WTC11 (cell line): ENCODE results near the gene VANGL2. TPM values are rescaled to one million over a fixed set of nuclear protein-coding genes. Genes with fewer than 3 reads are reported as not detected.

Experiments
- ATAC-seq: fragments of 200-7000 bp; cut with Tn5 transposase; 2 replicates; pipeline ENCODE4 v1.10.0; 2021; ENCODE audit warnings: mild to moderate bottlenecking, moderate library complexity
- CTCF ChIA-PET: fragments of 300-600 bp; sonication (Branson Sonifier 250); formaldehyde crosslinking; loops from one replicate; lab custom pipeline; 2021; ENCODE audit warnings: antibody characterized with exemption; lab: Charles Lee
- POLR2A ChIA-PET: fragments of 350-600 bp; sonication (Branson Sonifier 250); formaldehyde crosslinking; loops from one replicate; lab custom pipeline; 2021; ENCODE audit warnings: antibody characterized with exemption; lab: Charles Lee
- DNase-seq: peaks from one replicate; pipeline ENCODE4 v3.0.0; 2021; ENCODE audit warnings: low spot score
- H3K27ac Mint-ChIP-seq: 2 replicates; pipeline ENCODE4 v1.8.0; 2021; ENCODE audit warnings: mixed read lengths
- H3K27me3 Mint-ChIP-seq: 2 replicates; pipeline ENCODE4 v1.8.0; 2021; ENCODE audit warnings: low read depth, mild to moderate bottlenecking, moderate library complexity, mixed read lengths
- H3K36me3 Mint-ChIP-seq: 2 replicates; pipeline ENCODE4 v1.8.0; 2021; ENCODE audit warnings: mixed read lengths
- H3K4me1 Mint-ChIP-seq: 2 replicates; pipeline ENCODE4 v1.8.0; 2022; ENCODE audit warnings: mixed read lengths
- H3K4me3 Mint-ChIP-seq: 2 replicates; pipeline ENCODE4 v1.8.0; 2021; ENCODE audit warnings: mild to moderate bottlenecking, moderate library complexity, mixed read lengths
- H3K9me3 Mint-ChIP-seq: 2 replicates; pipeline ENCODE4 v1.8.0; 2021; ENCODE audit warnings: mixed read lengths
- CTCF ChIP-seq: fragments of 200-600 bp; IDR thresholded peaks from 2 replicates; pipeline ENCODE4 v1.8.0; 2022; ENCODE audit warnings: antibody characterized with exemption
- E2F4 ChIP-seq: sonication (generic); formaldehyde crosslinking; IDR thresholded peaks from 2 replicates; pipeline ENCODE4 v1.8.1; 2022; ENCODE audit warnings: low read depth, mild to moderate bottlenecking, moderate library complexity, missing genetic modification reagents, borderline replicate concordance
- GRHL2 ChIP-seq: fragments of 250-450 bp; sonication (Bioruptor Pico); IDR thresholded peaks from 2 replicates; pipeline ENCODE4 v1.8.0; 2022; ENCODE audit warnings: mild to moderate bottlenecking, moderate library complexity; ENCODE audit not compliant: insufficient replicate concordance, severe bottlenecking
- HMGA2 ChIP-seq: fragments of 250-450 bp; sonication (Bioruptor Pico); IDR thresholded peaks from 2 replicates; pipeline ENCODE4 v1.4.0; 2021; ENCODE audit warnings: mild to moderate bottlenecking, moderate library complexity
- HMGXB4 ChIP-seq: sonication (generic); formaldehyde crosslinking; IDR thresholded peaks from 2 replicates; pipeline ENCODE4 v1.8.1; 2023; ENCODE audit warnings: mild to moderate bottlenecking, moderate library complexity, missing genetic modification reagents
- IRF2 ChIP-seq: sonication (generic); formaldehyde crosslinking; IDR thresholded peaks from 2 replicates; pipeline ENCODE4 v1.8.0; 2022; ENCODE audit warnings: low read depth, missing genetic modification reagents, borderline replicate concordance
- JUN ChIP-seq: sonication (generic); formaldehyde crosslinking; IDR thresholded peaks from 2 replicates; pipeline ENCODE4 v1.8.0; 2023; ENCODE audit warnings: mild to moderate bottlenecking, missing genetic modification reagents
- KAT7 ChIP-seq: sonication (generic); formaldehyde crosslinking; IDR thresholded peaks from 2 replicates; pipeline ENCODE4 v1.8.1; 2023; ENCODE audit warnings: missing genetic modification reagents, mild to moderate bottlenecking, borderline replicate concordance
- MAX ChIP-seq: sonication (generic); formaldehyde crosslinking; IDR thresholded peaks from 2 replicates; pipeline ENCODE4 v1.8.0; 2022; ENCODE audit warnings: mild to moderate bottlenecking, missing genetic modification reagents
- MXD4 ChIP-seq: fragments of 250-450 bp; sonication (Bioruptor Pico); IDR thresholded peaks from 2 replicates; pipeline ENCODE4 v1.8.0; 2021; ENCODE audit warnings: mild to moderate bottlenecking, moderate library complexity, borderline replicate concordance
- NR3C1 ChIP-seq: sonication (generic); formaldehyde crosslinking; conservative IDR thresholded peaks from 2 replicates; pipeline ENCODE4 v1.8.1; 2023; ENCODE audit warnings: low read depth, mild to moderate bottlenecking, missing genetic modification reagents
- OVOL2 ChIP-seq: fragments of 250-450 bp; sonication (Bioruptor Pico); IDR thresholded peaks from 2 replicates; pipeline ENCODE4 v1.9.0; 2021; ENCODE audit warnings: mild to moderate bottlenecking, borderline replicate concordance
- SOX15 ChIP-seq: fragments of 250-450 bp; sonication (Bioruptor Pico); IDR thresholded peaks from 2 replicates; pipeline ENCODE4 v1.9.0; 2021; ENCODE audit warnings: mild to moderate bottlenecking
- ZNF423 ChIP-seq: fragments of 250-450 bp; sonication (Bioruptor Pico); IDR thresholded peaks from 2 replicates; pipeline ENCODE4 v2.1.2; 2022; ENCODE audit warnings: mild to moderate bottlenecking, moderate library complexity
- total RNA-seq: library from RNA; stranded (reverse); gene quantifications from 3 replicates; pipeline ENCODE4 v1.2.3, GENCODE V29; 2021
- TF ChIP-seq, protein P1 (sequence below): sonication (generic); formaldehyde crosslinking; IDR thresholded peaks from 2 replicates; pipeline ENCODE4 v1.8.1; 2023; ENCODE audit warnings: mild to moderate bottlenecking, missing genetic modification reagents
- TF ChIP-seq, protein P2 (sequence below): sonication (generic); formaldehyde crosslinking; IDR thresholded peaks from 2 replicates; pipeline ENCODE4 v1.8.0; 2022; ENCODE audit warnings: mild to moderate bottlenecking, missing genetic modification reagents

The VANGL2 gene
- total RNA-seq, 1 experiment from 2014 or later = 68.0 TPM

GRCh38 chr1:160459687-160460086 is 59.3 kb downstream of the VANGL2 start:
- POLR2A ChIA-PET = no interaction called here
- DNase-seq (no peak), ATAC-seq (no peak)
- Mint-ChIP-seq H3K27ac (no peak overlapping the region), H3K4me3 (no peak overlapping the region), H3K9me3 (no peaks in the 10 kb centered on the region), H3K36me3 (no peaks in the 10 kb centered on the region), H3K4me1 (peaks cover 24% of the 10 kb centered on the region), H3K27me3 (0 out of 2 replicates have a peak, but pooled peaks cover 2% of the 10 kb centered on the region)
- no peak for TF ChIP-seq JUN (CRISPR knock-in tag)
- TF ChIP-seq, protein P1, sequence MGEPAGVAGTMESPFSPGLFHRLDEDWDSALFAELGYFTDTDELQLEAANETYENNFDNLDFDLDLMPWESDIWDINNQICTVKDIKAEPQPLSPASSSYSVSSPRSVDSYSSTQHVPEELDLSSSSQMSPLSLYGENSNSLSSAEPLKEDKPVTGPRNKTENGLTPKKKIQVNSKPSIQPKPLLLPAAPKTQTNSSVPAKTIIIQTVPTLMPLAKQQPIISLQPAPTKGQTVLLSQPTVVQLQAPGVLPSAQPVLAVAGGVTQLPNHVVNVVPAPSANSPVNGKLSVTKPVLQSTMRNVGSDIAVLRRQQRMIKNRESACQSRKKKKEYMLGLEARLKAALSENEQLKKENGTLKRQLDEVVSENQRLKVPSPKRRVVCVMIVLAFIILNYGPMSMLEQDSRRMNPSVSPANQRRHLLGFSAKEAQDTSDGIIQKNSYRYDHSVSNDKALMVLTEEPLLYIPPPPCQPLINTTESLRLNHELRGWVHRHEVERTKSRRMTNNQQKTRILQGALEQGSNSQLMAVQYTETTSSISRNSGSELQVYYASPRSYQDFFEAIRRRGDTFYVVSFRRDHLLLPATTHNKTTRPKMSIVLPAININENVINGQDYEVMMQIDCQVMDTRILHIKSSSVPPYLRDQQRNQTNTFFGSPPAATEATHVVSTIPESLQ = no peak
- no peak for TF ChIP-seq NR3C1 (CRISPR knock-in tag)
- no peak for TF ChIP-seq HMGXB4 (CRISPR knock-in tag)
- TF ChIP-seq ZNF423 = no peak
- TF ChIP-seq CTCF = no peak
- TF ChIP-seq HMGA2 (CRISPR knock-in tag) = no peak
- no peak for TF ChIP-seq KAT7 (CRISPR knock-in tag)
- CTCF ChIA-PET = interaction anchor here (1.4 kb wide), 1 partner anchor 11 kb away, joined by 3 read pairs; no protein-coding TSS in a partner anchor

DNA sequence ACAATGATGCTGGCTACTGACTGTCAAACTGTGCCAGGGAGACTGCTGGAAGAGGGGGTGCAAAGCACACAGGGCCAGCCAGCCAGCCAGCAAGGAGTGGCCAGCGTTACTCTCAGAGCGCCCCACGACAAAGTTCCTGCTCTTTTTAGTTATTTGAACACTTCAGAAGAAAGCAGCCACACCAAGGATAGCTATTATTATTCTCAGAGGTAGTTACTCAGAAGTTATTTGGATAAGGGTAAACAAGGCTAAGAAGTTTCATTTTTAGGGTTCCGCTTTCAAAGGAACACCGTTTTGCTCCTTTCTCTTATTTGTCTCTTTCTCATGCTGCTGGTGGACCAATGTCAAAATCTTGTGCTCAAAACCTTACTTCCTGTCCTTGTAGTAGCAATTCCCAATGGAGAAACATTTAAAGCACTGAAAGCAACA is 59.9 kb downstream of the VANGL2 start:
- no peak overlapping the region for H3K27ac Mint-ChIP-seq
- no peaks in the 10 kb centered on the region for H3K36me3 Mint-ChIP-seq
- CTCF ChIA-PET = interaction anchor here (1.4 kb wide), 1 partner anchor 10 kb away, joined by 3 read pairs; no protein-coding TSS in a partner anchor
- H3K4me1 Mint-ChIP-seq = peaks cover 24% of the 10 kb centered on the region
- TF ChIP-seq E2F4 = no peak
- no peak for TF ChIP-seq IRF2 (CRISPR knock-in tag)
- TF ChIP-seq, protein P2, sequence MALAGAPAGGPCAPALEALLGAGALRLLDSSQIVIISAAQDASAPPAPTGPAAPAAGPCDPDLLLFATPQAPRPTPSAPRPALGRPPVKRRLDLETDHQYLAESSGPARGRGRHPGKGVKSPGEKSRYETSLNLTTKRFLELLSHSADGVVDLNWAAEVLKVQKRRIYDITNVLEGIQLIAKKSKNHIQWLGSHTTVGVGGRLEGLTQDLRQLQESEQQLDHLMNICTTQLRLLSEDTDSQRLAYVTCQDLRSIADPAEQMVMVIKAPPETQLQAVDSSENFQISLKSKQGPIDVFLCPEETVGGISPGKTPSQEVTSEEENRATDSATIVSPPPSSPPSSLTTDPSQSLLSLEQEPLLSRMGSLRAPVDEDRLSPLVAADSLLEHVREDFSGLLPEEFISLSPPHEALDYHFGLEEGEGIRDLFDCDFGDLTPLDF (CRISPR knock-in tag) = no peak
- TF ChIP-seq HMGA2 (CRISPR knock-in tag) = no peak
- no peak for TF ChIP-seq SOX15 (CRISPR knock-in tag)
- TF ChIP-seq GRHL2 (CRISPR knock-in tag) = no peak
- TF ChIP-seq OVOL2 (CRISPR knock-in tag) = no peak
- TF ChIP-seq MAX = no peak
- TF ChIP-seq MXD4 (CRISPR knock-in tag) = no peak
- TF ChIP-seq, all 79 proteins: peak for 0
- POLR2A ChIA-PET = no interaction called here
- Mint-ChIP-seq H3K27me3 (0 out of 2 replicates have a peak, but pooled peaks cover 2% of the 10 kb centered on the region), H3K4me3 (no peak overlapping the region), H3K9me3 (no peaks in the 10 kb centered on the region)
- DNase-seq (no peak), ATAC-seq (no peak)
